HG03196 (cell line): Measurements from ENCODE around the gene GRPEL1.

Source experiments
- ATAC-seq: cut with Tn5 transposase; IDR thresholded peaks from one replicate; pipeline ENCODE4 v1.9.1; 2021; ENCODE audit not compliant: unreplicated experiment

Gene GRPEL1

GRCh38 chr4:7045961-7046921 lies 21.6 kb downstream of the GRPEL1 start:
- ATAC-seq: no peak

DNA sequence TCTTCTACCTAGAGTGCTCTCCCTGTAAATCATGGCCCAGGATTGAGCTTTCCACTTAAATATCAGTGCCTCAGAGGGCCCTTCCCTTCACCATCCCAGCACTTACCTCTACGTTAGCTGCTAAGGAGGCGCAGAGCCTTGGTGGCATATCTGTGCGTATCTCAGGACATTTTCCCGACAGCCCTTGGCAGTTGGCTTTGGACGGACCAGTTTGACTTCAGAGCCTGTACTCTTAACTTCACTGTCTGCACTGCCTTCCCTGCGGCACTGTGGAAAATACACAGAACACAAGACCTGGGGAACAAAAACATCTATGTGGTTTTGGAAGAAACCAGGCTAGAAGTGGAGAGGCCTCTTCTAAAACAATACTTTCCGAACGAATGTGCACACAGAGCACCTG lies 22.3 kb downstream of the GRPEL1 start:
- ATAC-seq: no peak

DNA sequence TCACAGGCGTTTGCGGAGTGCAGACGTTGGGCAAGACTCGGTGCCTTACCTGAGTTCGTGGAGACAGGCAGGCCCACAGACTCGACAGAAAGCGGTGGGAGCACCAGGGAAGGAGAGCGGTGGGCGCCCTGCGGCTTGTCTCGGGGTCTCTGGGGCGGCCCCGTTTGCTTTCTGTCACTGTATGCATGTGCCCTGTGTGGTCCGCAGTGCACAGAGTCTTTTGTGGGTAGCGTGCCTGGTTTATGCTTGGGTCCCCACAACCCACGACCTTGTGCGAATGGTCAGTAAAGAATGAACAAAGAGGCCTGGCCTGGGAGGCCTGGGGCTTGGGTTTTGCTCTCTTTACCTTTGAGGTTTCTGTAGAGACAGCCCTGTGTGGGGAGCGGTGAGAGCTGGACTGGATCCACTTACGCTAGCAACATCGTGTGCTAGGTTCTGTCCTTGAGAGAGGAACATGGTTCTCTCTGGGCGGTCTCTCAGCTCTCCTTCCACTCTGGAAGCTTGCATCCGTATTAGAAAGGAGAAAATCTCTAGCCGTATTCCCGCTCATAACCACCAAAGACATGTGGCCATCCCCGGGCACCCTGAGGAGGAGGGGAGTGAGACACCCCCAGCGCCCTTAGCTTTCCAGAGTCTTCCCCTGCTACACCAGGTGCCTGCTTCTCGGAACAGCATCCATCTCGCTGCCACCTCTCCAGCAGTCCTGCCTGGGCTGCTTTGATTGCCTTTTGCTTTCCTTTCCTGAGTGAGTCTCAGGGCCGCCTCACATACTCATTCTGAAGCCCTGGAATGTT lies 23.5 kb downstream of the GRPEL1 start:
- ATAC-seq: no peak

DNA sequence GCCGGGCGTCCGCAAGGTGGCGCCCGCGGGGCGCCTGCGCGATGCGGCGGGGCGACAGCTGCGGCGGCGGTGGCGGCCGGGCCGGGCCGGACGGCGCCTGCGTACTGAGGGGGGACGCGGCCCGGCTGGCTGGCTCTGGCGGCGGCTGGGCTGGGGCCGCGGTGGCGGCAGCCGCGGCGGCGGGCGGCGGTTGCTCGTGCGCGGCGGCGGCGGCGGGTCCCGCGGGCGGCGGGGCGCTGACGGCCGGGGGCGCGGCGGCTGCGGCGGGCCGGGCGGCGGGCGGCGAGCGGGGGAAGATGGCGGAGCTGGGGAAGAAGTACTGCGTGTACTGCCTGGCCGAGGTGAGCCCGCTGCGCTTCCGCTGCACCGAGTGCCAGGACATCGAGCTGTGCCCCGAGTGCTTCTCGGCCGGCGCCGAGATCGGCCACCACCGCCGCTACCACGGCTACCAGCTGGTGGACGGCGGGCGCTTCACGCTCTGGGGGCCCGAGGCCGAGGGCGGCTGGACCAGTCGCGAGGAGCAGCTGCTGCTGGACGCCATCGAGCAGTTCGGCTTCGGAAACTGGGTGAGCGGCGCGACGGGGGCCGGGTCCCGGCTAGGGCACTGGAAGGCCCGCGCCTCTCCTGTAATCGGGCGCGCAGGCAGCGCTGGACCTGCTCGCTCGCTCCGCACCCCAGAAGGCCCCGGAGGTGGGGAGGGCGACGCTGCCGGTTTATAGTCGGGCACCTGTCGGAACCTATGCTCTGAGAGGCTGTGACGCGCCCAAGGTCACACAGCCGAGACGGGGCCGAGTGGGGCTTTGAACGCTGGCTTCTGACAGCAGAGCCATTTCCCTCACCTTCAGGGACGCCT lies 24.4 kb downstream of the GRPEL1 start, which contains the start of gene TADA2B:
Gene TADA2B (plus strand): TSS at position 89 of the 853 bp plus-strand sequence. CDS start 208 bp downstream, at position 297.
- ATAC-seq: peak; percentile 9

DNA sequence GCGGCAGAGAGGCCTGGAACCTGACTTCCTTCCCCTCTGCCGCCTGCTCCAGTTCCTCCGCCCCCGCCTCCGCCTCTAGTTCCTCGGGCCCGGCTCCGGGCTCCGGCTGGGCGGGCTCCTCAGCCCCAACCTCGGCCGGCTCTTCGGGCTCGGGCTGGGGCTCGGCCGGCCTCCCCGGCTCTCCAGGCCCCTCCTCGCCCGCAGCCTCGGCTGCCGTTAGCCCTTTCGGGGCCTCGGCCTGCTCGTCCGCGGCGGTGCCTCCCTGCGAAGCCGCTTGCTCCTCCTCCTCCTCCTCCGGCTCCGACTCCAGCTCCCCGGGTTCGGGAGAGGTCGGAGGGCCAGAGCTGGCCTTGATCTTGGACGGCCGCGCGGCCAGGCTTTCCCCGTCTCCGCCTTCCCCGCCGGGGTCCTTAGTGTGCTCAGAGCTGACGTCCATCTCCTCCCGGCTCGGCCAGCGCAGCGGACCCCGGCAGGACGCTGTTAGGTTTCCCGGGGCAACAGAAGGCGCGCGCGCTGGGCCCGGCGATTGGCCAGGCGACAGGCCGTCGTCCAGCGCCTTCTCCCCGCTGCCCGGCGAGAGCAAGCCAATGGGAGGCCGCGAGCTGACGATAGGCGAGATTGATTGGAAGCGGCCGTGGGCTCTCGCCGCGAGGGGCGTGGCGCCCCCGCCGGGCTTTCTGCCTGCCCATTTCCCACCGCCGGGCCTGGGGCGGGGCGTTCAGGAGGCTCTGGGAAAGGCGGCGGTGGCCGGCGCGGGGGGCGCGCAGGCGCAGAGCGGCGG lies 25.2 kb downstream of the GRPEL1 start:
- peak; percentile 81 for ATAC-seq

DNA sequence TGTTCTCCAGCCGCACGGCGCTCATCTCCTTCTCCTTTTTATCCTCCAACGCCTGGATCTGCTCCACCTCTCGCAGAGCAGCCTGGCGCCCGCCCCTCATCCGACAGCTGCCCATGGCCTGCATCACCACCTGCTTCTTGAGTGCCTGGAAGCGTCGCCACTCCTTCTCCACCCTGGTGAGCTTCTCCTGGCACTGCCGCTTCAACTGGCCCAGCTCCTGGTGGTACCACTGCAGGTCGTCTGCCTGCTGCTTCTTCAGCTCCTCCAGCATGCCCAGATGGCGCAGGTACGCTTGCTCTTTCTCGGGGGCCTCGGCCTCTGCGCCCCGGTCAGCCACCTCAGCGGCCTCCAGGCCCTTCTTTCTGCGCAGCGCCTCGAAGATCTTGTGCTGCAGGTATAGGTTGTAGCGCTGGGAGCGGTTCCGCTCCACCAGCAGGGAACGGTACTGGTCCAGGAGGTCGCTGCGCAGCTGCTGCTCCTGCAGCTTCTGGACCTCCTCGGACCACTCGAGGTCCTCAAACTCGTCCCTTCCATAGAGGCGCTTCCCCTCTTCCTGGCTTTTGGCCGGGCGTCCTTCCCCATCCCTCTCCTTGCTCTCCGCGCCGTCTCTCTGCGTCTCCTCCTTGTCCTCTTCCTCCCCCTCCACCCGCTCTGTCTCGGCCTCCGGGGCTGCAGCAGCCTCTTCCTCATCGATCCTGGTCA lies 25.9 kb downstream of the GRPEL1 start:
- no peak for ATAC-seq

DNA sequence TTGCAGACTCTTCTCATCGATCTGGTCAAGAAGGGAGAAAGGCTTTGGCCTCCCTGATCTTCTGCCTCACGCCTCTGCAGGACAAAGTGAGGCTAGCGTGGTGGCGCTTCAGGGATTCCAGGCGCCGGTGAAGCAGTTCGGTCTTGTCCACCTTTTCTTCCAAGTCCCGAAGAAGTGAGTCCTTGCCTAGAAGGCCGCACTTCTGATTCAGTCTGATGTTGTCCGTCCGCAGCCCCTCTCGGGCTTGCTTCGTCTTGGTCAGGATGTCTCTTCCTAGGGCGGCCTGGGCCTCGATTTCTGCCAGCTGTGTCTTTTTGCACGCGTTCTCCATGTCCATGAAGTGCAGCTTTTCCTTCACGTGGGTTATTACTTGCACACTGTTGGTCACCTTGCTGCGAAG lies 26.6 kb downstream of the GRPEL1 start:
- ATAC-seq: no peak

- ATAC-seq: no peak
These were observed 27.1 kb downstream of the GRPEL1 start for GRCh38 chr4:7040765-7041164.

DNA sequence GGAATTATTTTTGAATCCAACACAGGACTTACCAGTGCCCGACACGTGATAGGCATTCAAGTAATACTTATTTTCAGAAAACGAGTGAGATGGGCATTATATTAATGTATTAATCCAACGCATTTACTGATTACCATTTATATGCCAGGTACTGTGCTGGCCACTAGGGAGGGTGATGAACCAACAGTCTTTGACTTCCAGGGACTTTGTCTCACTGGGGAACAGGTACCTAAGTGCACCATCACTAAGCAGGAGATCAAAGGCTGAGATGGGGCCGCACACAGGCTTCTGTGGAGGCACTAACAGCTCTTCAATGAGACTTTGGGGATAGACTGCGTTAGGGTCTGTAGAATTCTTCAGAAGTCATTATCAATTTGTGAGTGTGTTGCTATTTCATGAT lies 30.4 kb downstream of the GRPEL1 start:
- ATAC-seq: no peak

DNA sequence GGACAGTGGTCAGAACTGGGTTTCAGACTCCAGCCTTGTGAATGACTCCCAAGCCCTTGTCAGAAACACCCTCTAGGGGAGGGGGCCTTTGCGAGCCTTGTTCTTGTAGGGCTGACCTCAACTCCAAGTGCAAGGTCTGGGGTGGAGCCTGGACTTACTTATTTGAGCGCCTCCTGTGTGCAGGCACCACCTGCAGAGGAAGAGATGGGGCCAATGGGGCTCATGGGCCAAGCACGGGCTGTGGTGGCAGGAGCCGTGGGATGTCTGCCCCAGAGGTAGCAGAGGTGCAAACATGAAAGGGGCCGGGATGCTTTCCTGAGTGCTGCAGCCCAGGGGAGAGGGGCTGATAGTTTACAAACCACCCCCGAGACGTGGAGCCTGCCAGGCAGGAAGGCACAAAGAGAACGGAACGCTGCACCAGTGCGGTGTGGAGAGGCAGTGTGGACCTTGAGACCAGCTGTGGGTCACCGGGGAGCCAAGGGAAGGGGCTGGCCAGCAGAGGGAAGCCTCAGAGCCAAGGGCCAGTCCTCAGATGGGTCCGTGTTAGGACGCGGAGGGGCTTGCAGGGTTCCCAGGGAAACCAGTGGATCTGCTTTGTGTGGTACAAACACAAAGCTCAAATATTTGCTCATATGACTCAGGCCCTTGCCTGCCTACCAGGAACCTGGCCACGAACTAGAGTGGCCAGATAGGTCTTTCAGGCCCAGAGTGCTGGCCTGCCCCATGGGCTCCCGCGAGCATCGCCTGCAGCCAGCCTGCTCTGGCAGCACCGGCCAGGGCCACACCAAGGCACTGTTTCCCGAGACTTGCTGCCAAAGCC lies 33.4 kb downstream of the GRPEL1 start:
- ATAC-seq: no peak

GRCh38 chr4:7032596-7032995 lies 35.3 kb downstream of the GRPEL1 start:
- no peak for ATAC-seq

GRCh38 chr4:7031558-7032449 lies 36.1 kb downstream of the GRPEL1 start:
- no peak for ATAC-seq

DNA sequence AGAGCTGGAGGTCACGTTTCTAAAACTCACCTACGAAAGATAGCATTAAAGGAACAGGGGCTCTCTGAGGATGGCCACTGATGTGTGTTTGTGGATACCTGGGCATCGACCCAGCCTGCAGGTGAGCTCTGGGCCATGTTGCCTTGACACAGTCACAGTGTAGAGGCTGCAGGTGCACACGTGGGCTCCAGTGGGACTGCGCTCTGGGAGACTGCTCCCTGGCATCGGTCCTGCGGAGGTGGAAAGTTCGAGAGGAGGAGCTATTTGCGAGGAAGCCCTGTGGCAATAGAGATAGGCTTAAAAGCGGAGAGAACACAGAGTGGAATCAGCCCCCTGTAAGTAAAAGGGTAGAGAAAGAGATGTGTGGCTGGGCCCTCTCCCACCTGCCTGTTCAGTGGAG lies 37.0 kb downstream of the GRPEL1 start:
- ATAC-seq: no peak

DNA sequence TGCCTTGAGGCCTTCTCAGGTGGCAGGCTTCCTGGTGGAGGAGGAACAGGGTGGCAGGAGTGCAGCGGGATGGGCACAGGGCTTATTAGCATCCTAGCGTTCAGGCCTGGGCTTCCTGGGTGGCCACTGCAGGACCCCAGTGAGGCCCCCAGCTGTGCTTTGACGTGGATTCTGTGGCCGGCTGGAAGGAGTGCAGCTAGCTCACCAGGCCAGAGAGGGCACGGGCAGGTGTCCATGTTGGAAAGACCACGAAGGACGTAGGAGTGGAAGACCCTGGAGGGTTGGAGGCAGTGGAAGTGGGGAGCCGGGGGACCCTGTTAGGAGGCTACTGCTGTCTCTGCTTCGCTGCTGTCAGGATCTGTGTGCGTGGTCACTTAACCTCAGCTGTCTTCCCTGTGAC lies 37.9 kb downstream of the GRPEL1 start:
- ATAC-seq: no peak

DNA sequence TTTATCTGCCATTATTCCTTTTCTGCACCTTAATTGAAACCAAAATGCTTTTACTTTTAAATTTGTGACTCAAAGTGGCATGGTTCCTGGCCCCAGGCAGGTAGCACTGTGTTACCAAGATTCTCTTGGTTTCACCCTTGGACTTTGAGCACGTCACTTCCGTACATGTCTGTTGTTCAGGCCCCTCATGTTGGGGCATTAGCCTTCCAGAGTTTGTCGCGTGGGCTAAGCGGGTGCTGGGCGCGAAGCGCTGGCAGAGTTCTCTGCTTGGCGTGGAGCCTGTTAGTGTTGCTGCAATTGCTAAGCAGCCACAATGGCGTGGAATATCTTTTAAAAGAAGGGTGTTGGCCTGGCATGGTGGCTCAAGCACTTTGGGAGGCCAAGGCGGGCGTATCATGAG lies 38.7 kb downstream of the GRPEL1 start:
- ATAC-seq: no peak

DNA sequence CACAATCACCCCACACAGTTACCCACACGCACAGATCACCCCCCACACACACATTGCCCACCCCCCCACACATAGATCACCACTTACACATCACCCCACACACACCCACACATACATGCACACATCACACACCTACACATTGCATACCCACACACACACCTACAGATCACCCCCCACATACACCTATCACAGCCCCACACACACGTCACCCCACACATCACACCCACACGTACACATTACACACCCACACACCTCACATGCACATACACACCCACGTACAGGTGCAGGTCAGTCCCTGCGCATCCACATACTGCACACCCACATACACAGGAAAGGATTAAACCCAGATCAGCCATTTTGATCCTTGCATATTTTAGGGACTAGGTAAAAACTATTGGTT lies 40.0 kb downstream of the GRPEL1 start:
- ATAC-seq: no peak

- ATAC-seq: no peak
These were observed 40.6 kb downstream of the GRPEL1 start for GRCh38 chr4:7027284-7027683.

DNA sequence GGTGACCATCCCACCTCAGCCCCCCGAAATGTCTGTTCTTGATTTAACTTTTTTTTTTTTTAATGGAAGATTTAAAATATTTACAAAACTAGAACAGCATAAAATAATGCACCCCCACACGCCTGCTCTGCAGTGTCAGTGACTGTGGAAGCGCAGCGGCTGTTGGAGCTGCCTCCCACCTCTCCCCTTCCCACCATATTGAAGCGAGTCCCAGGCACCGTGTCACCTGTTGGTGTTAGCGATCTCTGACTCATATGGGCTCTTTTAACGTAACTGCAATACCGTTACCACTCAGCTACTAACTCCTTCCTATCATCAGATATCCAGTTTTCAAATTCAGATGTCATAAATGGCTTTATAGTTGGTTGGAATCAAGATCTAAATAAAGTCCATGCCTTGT lies 41.8 kb downstream of the GRPEL1 start:
- ATAC-seq: no peak
